Mesenchymal stem cell (in vitro differentiated cells and primary cell): ENCODE data around the gene STK24.
A peak's percentile ranks its signal among the peaks of the same experiment; 100 is the strongest.

ENCODE experiments used
- DNase-seq: peaks from one replicate; pipeline ENCODE4 v3.0.0-alpha.2; 2013
- H2AFZ ChIP-seq: one replicate; pipeline ENCODE4 v1.6.1; 2013; ENCODE audit warnings: low read depth, mild to moderate bottlenecking, control low read depth, inconsistent platforms, low read length, moderate library complexity
- H2AK5ac ChIP-seq: 2 replicates; pipeline ENCODE4 v1.6.1; 2013; ENCODE audit warnings: low read length, moderate library complexity, mild to moderate bottlenecking, inconsistent platforms; ENCODE audit not compliant: severe bottlenecking
- H2BK120ac ChIP-seq: one replicate; pipeline ENCODE4 v1.6.1; 2013; ENCODE audit warnings: low read depth, mild to moderate bottlenecking, inconsistent platforms, low read length, moderate library complexity
- H2BK12ac ChIP-seq, 2 experiments: one replicate each; pipeline ENCODE4 v1.6.1; 2013; ENCODE audit warnings: inconsistent platforms in 2 of 2, low read length in 2 of 2, mild to moderate bottlenecking in 2 of 2, moderate library complexity in 2 of 2, control low read depth in 1 of 2
- H2BK15ac ChIP-seq: one replicate; pipeline ENCODE4 v1.6.1; 2013; ENCODE audit warnings: mild to moderate bottlenecking, low read depth, inconsistent platforms; ENCODE audit not compliant: poor library complexity, severe bottlenecking
- H2BK5ac ChIP-seq: 2 replicates; pipeline ENCODE4 v1.6.1; 2013; ENCODE audit warnings: low read depth, mild to moderate bottlenecking, low read length, control low read depth, inconsistent platforms; ENCODE audit not compliant: poor library complexity, severe bottlenecking
- H3K14ac ChIP-seq, 2 experiments: one replicate each; pipeline ENCODE4 v1.6.1; 2013; ENCODE audit warnings: inconsistent platforms in 2 of 2, low read length in 2 of 2, control low read depth in 1 of 2, mild to moderate bottlenecking in 1 of 2, moderate library complexity in 1 of 2
- H3K18ac ChIP-seq, 2 experiments: one replicate each; pipeline ENCODE4 v1.6.1; 2013; ENCODE audit warnings: inconsistent platforms in 2 of 2, low read length in 2 of 2, control low read depth in 1 of 2, low read depth in 1 of 2, mild to moderate bottlenecking in 1 of 2
- H3K23ac ChIP-seq, 2 experiments: one replicate each; pipeline ENCODE4 v1.6.1; 2013; ENCODE audit warnings: inconsistent platforms in 2 of 2, low read length in 2 of 2, mild to moderate bottlenecking in 2 of 2, moderate library complexity in 2 of 2, control low read depth in 1 of 2
- H3K27ac ChIP-seq: 2 replicates; pipeline ENCODE4 v1.5.1; 2013; ENCODE audit warnings: mild to moderate bottlenecking, moderate library complexity, low read length, control low read depth, inconsistent platforms; ENCODE audit not compliant: poor library complexity, severe bottlenecking
- H3K27me3 ChIP-seq, 2 experiments: 2 replicates each; pipeline versions ENCODE4 v1.6.1 to v1.7.0; 2013; ENCODE audit warnings: low read length in 2 of 2, mild to moderate bottlenecking in 2 of 2, moderate library complexity in 2 of 2, control low read depth in 1 of 2, inconsistent platforms in 1 of 2; ENCODE audit not compliant: control insufficient read depth in 1 of 2, insufficient read depth in 1 of 2
- H3K36me3 ChIP-seq, 2 experiments: 2 replicates each; pipeline versions ENCODE4 v1.6.1 to v1.7.0; 2013; ENCODE audit warnings: low read length in 2 of 2, control low read depth in 1 of 2, inconsistent platforms in 1 of 2, low read depth in 1 of 2, mild to moderate bottlenecking in 1 of 2; ENCODE audit not compliant: insufficient read depth in 2 of 2, control insufficient read depth in 1 of 2
- H3K4ac ChIP-seq, 2 experiments: one replicate each; pipeline ENCODE4 v1.6.1; 2013; ENCODE audit warnings: inconsistent platforms in 2 of 2, low read length in 2 of 2, mild to moderate bottlenecking in 2 of 2, moderate library complexity in 2 of 2, control low read depth in 1 of 2, low read depth in 1 of 2
- H3K4me1 ChIP-seq: 2 replicates; pipeline ENCODE4 v1.6.1; 2013; ENCODE audit warnings: low read depth, low read length, control low read depth; ENCODE audit not compliant: control insufficient read depth, insufficient read depth
- H3K4me2 ChIP-seq: 2 replicates; pipeline ENCODE4 v1.6.1; 2013; ENCODE audit warnings: low read length, mild to moderate bottlenecking, inconsistent platforms; ENCODE audit not compliant: poor library complexity, severe bottlenecking
- H3K4me3 ChIP-seq, 2 experiments: 2 replicates each; pipeline versions ENCODE4 v1.5.1 to v1.7.0; 2013; ENCODE audit warnings: low read length in 2 of 2, mild to moderate bottlenecking in 2 of 2, control low read depth in 1 of 2, low read depth in 1 of 2; ENCODE audit not compliant: insufficient read depth in 1 of 2
- H3K79me1 ChIP-seq: replicated peaks from 2 replicates; pipeline ENCODE4 v1.6.1; 2013; ENCODE audit warnings: mild to moderate bottlenecking, control low read depth, low read length, inconsistent platforms; ENCODE audit not compliant: poor library complexity, severe bottlenecking
- H3K9ac ChIP-seq: 2 replicates; pipeline ENCODE4 v1.7.0; 2013; ENCODE audit warnings: mild to moderate bottlenecking, low read length, moderate library complexity
- H3K9me3 ChIP-seq: 2 replicates; pipeline ENCODE4 v1.7.0; 2013; ENCODE audit warnings: mild to moderate bottlenecking, low read length; ENCODE audit not compliant: control insufficient read depth
- H4K8ac ChIP-seq: one replicate; pipeline ENCODE4 v1.6.1; 2013; ENCODE audit warnings: inconsistent platforms, mild to moderate bottlenecking, low read length, moderate library complexity
- H4K91ac ChIP-seq: one replicate; pipeline ENCODE4 v1.6.1; 2013; ENCODE audit warnings: mild to moderate bottlenecking, low read length, inconsistent platforms
- WGBS: methylation state at CpG from one replicate; pipeline ENCODE4 v1.1.7; 2013; ENCODE audit warnings: mixed read lengths; 5-methylcytosine and 5-hydroxymethylcytosine counted together

STK24 gene

GRCh38 chr13:98406427-98406826 is 170.5 kb downstream of the STK24 start:
- DNase-seq, result no peak
- Histone ChIP-seq H2AK5ac (no peak overlapping the region), H3K23ac (no peak overlapping the region), H3K79me1 (peaks cover 22% of the 10 kb centered on the region), H3K18ac (no peak overlapping the region), H2BK12ac (no peak overlapping the region), H2BK120ac (no peak overlapping the region), H3K4me2 (no peak overlapping the region), H3K36me3 (peaks cover 41 to 42% of the 10 kb centered on the region in 2 experiments), H3K9ac (no peak overlapping the region), H2BK15ac (no peak overlapping the region), H3K4ac (no peak overlapping the region), H4K91ac (no peak overlapping the region), H3K9me3 (no peaks in the 10 kb centered on the region), H4K8ac (no peak overlapping the region), H3K4me3 (no peak overlapping the region), H3K4me1 (no peaks in the 10 kb centered on the region), H3K27ac (no peak overlapping the region), H3K14ac (no peak overlapping the region), H2AFZ (no peak overlapping the region), H2BK5ac (no peak overlapping the region), H3K27me3 (no peaks in the 10 kb centered on the region)
- WGBS, result 92% methylated on average over 9 of the region's 9 CpGs

GRCh38 chr13:98405690-98406344 is 171.1 kb downstream of the STK24 start:
- Histone ChIP-seq H3K23ac (no peak overlapping the region), H3K4me2 (no peak overlapping the region), H2BK15ac (no peak overlapping the region), H3K9me3 (no peaks in the 10 kb centered on the region), H4K91ac (no peak overlapping the region), H3K27ac (no peak overlapping the region), H2AK5ac (no peak overlapping the region), H2BK120ac (no peak overlapping the region), H3K4me3 (no peak overlapping the region), H3K9ac (no peak overlapping the region), H2AFZ (no peak overlapping the region), H3K14ac (no peak overlapping the region), H4K8ac (no peak overlapping the region), H3K79me1 (peaks cover 22% of the 10 kb centered on the region), H3K27me3 (no peaks in the 10 kb centered on the region), H2BK12ac (no peak overlapping the region), H3K4ac (no peak overlapping the region), H3K18ac (no peak overlapping the region), H3K4me1 (no peaks in the 10 kb centered on the region), H2BK5ac (no peak overlapping the region), H3K36me3 (peaks cover 38 to 39% of the 10 kb centered on the region in 2 experiments)
- 95% methylated on average over 7 of the region's 8 CpGs for WGBS
- no peak for DNase-seq

- no peak overlapping the region for H3K4ac ChIP-seq
- H3K4me2 ChIP-seq, result no peak overlapping the region
- no peak overlapping the region for H3K23ac ChIP-seq
- no peak overlapping the region for H2BK15ac ChIP-seq
- H2AK5ac ChIP-seq, result no peak overlapping the region
- no peak overlapping the region for H3K27ac ChIP-seq
- DNase-seq, result no peak
- H3K18ac ChIP-seq, result no peak overlapping the region
- H2BK12ac ChIP-seq, result no peak overlapping the region
- no peak overlapping the region for H2BK120ac ChIP-seq
- H3K27me3 ChIP-seq, result no peaks in the 10 kb centered on the region
- H3K36me3 ChIP-seq, result peaks cover 32 to 38% of the 10 kb centered on the region in 2 experiments
- H4K8ac ChIP-seq, result no peak overlapping the region
- no peak overlapping the region for H3K14ac ChIP-seq
- H3K9me3 ChIP-seq, result no peaks in the 10 kb centered on the region
- H3K79me1 ChIP-seq, result peaks cover 24% of the 10 kb centered on the region
- WGBS, result 72% methylated on average over 7 of the region's 7 CpGs
- no peaks in the 10 kb centered on the region for H3K4me1 ChIP-seq
- H3K9ac ChIP-seq, result peak overlapping the region; percentile 30
- no peak overlapping the region for H2AFZ ChIP-seq
- no peak overlapping the region for H3K4me3 ChIP-seq
- no peak overlapping the region for H2BK5ac ChIP-seq
- no peak overlapping the region for H4K91ac ChIP-seq
Measured at GRCh38 chr13:98405107-98405571, 171.8 kb downstream of the STK24 start.

GRCh38 chr13:98403076-98403475 is 173.8 kb downstream of the STK24 start:
- Histone ChIP-seq H3K36me3 (peaks cover 24 to 35% of the 10 kb centered on the region in 2 experiments), H3K18ac (no peak overlapping the region), H3K4me1 (no peaks in the 10 kb centered on the region), H3K14ac (no peak overlapping the region), H3K9ac (no peak overlapping the region), H3K4me3 (no peak overlapping the region), H3K27me3 (no peaks in the 10 kb centered on the region), H2BK12ac (no peak overlapping the region), H3K4me2 (no peak overlapping the region), H2BK15ac (no peak overlapping the region), H2AFZ (no peak overlapping the region), H3K27ac (no peak overlapping the region), H4K91ac (no peak overlapping the region), H3K23ac (no peak overlapping the region), H2BK120ac (no peak overlapping the region), H3K4ac (no peak overlapping the region), H3K9me3 (no peaks in the 10 kb centered on the region), H4K8ac (no peak overlapping the region), H2BK5ac (no peak overlapping the region), H3K79me1 (peaks cover 25% of the 10 kb centered on the region), H2AK5ac (no peak overlapping the region)
- DNase-seq, result no peak
- WGBS, result 94% methylated on average over 2 of the region's 2 CpGs
